ENCODE measurements around the gene PEX5. TPM values are rescaled to one million over a fixed set of nuclear protein-coding genes. Genes with fewer than 3 reads are reported as not detected.
A peak's percentile ranks its signal among the peaks of the same experiment; 100 is the strongest.

The PEX5 gene
- total RNA-seq, 1 experiment from 2014 or later, result 20.0 TPM

- POLR2A ChIA-PET (ENCODE audit: unreplicated experiment), result no interaction called here
Observed at GRCh38 chr12:7154901-7155470, 34.5 kb upstream of the PEX5 start.

GRCh38 chr12:7155471-7156034 is 33.9 kb upstream of the PEX5 start:
- no peak for TF ChIP-seq EZH2 (IDR thresholded peaks at IDR 0.05; ENCODE audit: low read length, unreplicated experiment)
- TF ChIP-seq CTCF (conservative IDR thresholded peaks at IDR 0.05; ENCODE audit: low read depth, low read length), result no peak
- TF ChIP-seq EZH2phosphoT487 (IDR thresholded peaks at IDR 0.05; ENCODE audit: borderline replicate concordance, low read length), result no peak
- Histone ChIP-seq H3K4me3 (ENCODE audit: low read length) (no peak overlapping the region), H3K4me2 (ENCODE audit: low read length) (no peak overlapping the region), H3K27ac (ENCODE audit: low read length) (no peak overlapping the region), H3K9me2 (replicated peaks; ENCODE audit: low read length) (no peaks in the 10 kb centered on the region), H3K79me2 (ENCODE audit: low read length) (no peaks in the 10 kb centered on the region), H4K20me1 (ENCODE audit: low read length) (no peaks in the 10 kb centered on the region), H3K9ac (ENCODE audit: low read length) (no peak overlapping the region), H2AFZ (ENCODE audit: low read length) (no peak overlapping the region), H3K9me3 (ENCODE audit: low read length) (no peaks in the 10 kb centered on the region), H3K27me3 (ENCODE audit: low read length) (no peaks in the 10 kb centered on the region), H3K36me3 (ENCODE audit: low read depth, low read length) (no peaks in the 10 kb centered on the region), H3F3A (ENCODE audit: low read length, unreplicated experiment) (no peaks in the 10 kb centered on the region), H3K4me1 (ENCODE audit: insufficient read depth, low read length) (no peaks in the 10 kb centered on the region)
- BruUV-seq (replicated peaks), result no TSS peak
- ChIA-PET POLR2A (ENCODE audit: unreplicated experiment) (no interaction called here), CTCF (no interaction called here)
- intact Hi-C loops (cut with micrococcal nuclease), result no loop called here
- peak; percentile 11 for DNase-seq
- no peak for ATAC-seq

More at GRCh38 chr12:7154901-7155470, 34.5 kb upstream of the PEX5 start:
- no peaks in the 10 kb centered on the region for H3K4me1 ChIP-seq (ENCODE audit: insufficient read depth, low read length)
- no peaks in the 10 kb centered on the region for H3K9me3 ChIP-seq (ENCODE audit: low read length)
- H3K9ac ChIP-seq (ENCODE audit: low read length), result no peak overlapping the region
- H2AFZ ChIP-seq (ENCODE audit: low read length), result no peak overlapping the region
- H3K27ac ChIP-seq (ENCODE audit: low read length), result no peak overlapping the region
- CTCF ChIA-PET, result no interaction called here
- no peaks in the 10 kb centered on the region for H3F3A ChIP-seq (ENCODE audit: low read length, unreplicated experiment)
- no peaks in the 10 kb centered on the region for H3K9me2 ChIP-seq (replicated peaks; ENCODE audit: low read length)
- H3K36me3 ChIP-seq (ENCODE audit: low read depth, low read length), result no peaks in the 10 kb centered on the region
- ATAC-seq (no peak), DNase-seq (no peak)
- no peak for TF ChIP-seq CTCF (conservative IDR thresholded peaks at IDR 0.05; ENCODE audit: low read depth, low read length)
- H3K27me3 ChIP-seq (ENCODE audit: low read length), result no peaks in the 10 kb centered on the region
- H3K4me2 ChIP-seq (ENCODE audit: low read length), result no peak overlapping the region
- BruUV-seq (replicated peaks), result no TSS peak
- intact Hi-C loops (cut with micrococcal nuclease), result no loop called here
- H4K20me1 ChIP-seq (ENCODE audit: low read length), result no peaks in the 10 kb centered on the region
- H3K79me2 ChIP-seq (ENCODE audit: low read length), result no peaks in the 10 kb centered on the region
- H3K4me3 ChIP-seq (ENCODE audit: low read length), result no peak overlapping the region

- no peak overlapping the region for H3K27ac ChIP-seq (ENCODE audit: low read length)
- ATAC-seq (no peak), DNase-seq (no peak)
- no peak overlapping the region for H3K9ac ChIP-seq (ENCODE audit: low read length)
- no peaks in the 10 kb centered on the region for H3K9me3 ChIP-seq (ENCODE audit: low read length)
- intact Hi-C loops (cut with micrococcal nuclease), result no loop called here
- ChIA-PET POLR2A (ENCODE audit: unreplicated experiment) (no interaction called here), CTCF (no interaction called here)
- H2AFZ ChIP-seq (ENCODE audit: low read length), result no peak overlapping the region
- TF ChIP-seq EZH2phosphoT487 (IDR thresholded peaks at IDR 0.05; ENCODE audit: borderline replicate concordance, low read length) (no peak), EZH2 (IDR thresholded peaks at IDR 0.05; ENCODE audit: low read length, unreplicated experiment) (no peak), CTCF (conservative IDR thresholded peaks at IDR 0.05; ENCODE audit: low read depth, low read length) (no peak)
- no peaks in the 10 kb centered on the region for H3K79me2 ChIP-seq (ENCODE audit: low read length)
- H3F3A ChIP-seq (ENCODE audit: low read length, unreplicated experiment), result no peaks in the 10 kb centered on the region
- no TSS peak for BruUV-seq (replicated peaks)
- no peak overlapping the region for H3K4me3 ChIP-seq (ENCODE audit: low read length)
- no peaks in the 10 kb centered on the region for H3K4me1 ChIP-seq (ENCODE audit: insufficient read depth, low read length)
- H3K9me2 ChIP-seq (replicated peaks; ENCODE audit: low read length), result no peaks in the 10 kb centered on the region
- no peaks in the 10 kb centered on the region for H3K36me3 ChIP-seq (ENCODE audit: low read depth, low read length)
- H4K20me1 ChIP-seq (ENCODE audit: low read length), result no peaks in the 10 kb centered on the region
- no peaks in the 10 kb centered on the region for H3K27me3 ChIP-seq (ENCODE audit: low read length)
- H3K4me2 ChIP-seq (ENCODE audit: low read length), result no peak overlapping the region
Observed at GRCh38 chr12:7156259-7157197, 33.0 kb upstream of the PEX5 start.
